HEK293 (cell line): ENCODE data around the gene ASB6.

Source experiments
- CTCF ChIA-PET: fragments of 350-600 bp; formaldehyde crosslinking; extraction: SDS; loops from one replicate; lab custom pipeline; 2021; ENCODE audit warnings: antibody characterized with exemption; lab: Yijun Ruan, JAX
- POLR2A ChIA-PET: fragments of 300-600 bp; formaldehyde crosslinking; extraction: SDS; loops from one replicate; lab custom pipeline; 2020; ENCODE audit warnings: antibody characterized with exemption, inconsistent platforms; lab: Yijun Ruan, JAX
- H3K27ac ChIP-seq: fragments of 200-500 bp; sonication (Bioruptor generic); 2 replicates; pipeline ENCODE4 v1.5.1; 2014; ENCODE audit warnings: low read depth, low read length, control low read depth, inconsistent platforms; ENCODE audit errors: extremely low read depth
- H3K36me3 ChIP-seq, 2 experiments: fragments of 200-500 bp in 1 of 2; sonication (Bioruptor generic) in 1 of 2; 1 replicate in 1 of 2; 2 replicates in 1 of 2; pipeline ENCODE4 v1.5.1; 2014 to 2017; ENCODE audit warnings: inconsistent platforms in 2 of 2, low read length in 2 of 2; ENCODE audit not compliant: control insufficient read depth in 2 of 2, insufficient read depth in 1 of 2
- H3K4me1 ChIP-seq: fragments of 200-500 bp; sonication (Bioruptor generic); 2 replicates; pipeline ENCODE4 v1.5.1; 2014; ENCODE audit warnings: mild to moderate bottlenecking, low read length, inconsistent platforms; ENCODE audit not compliant: control insufficient read depth, insufficient read depth
- H3K4me3 ChIP-seq: 2 replicates; pipeline ENCODE4 v1.5.1; 2011; ENCODE audit warnings: low read depth, mild to moderate bottlenecking, control low read depth, low read length, moderate library complexity
- H3K9me3 ChIP-seq: fragments of 200-500 bp; sonication (Bioruptor generic); 2 replicates; pipeline ENCODE4 v1.5.1; 2014; ENCODE audit warnings: low read depth, low read length, inconsistent platforms; ENCODE audit not compliant: control insufficient read depth, insufficient read depth
- IKZF3 ChIP-seq: fragments of 450-650 bp; IDR thresholded peaks from 2 replicates; pipeline ENCODE4 v1.5.0; 2018; ENCODE audit warnings: missing biosample characterization, mild to moderate bottlenecking, missing genetic modification characterization, moderate library complexity
- INSM2 ChIP-seq: fragments of 450-650 bp; formaldehyde crosslinking; IDR thresholded peaks from 2 replicates; pipeline ENCODE4 v1.5.1; 2016; ENCODE audit warnings: missing biosample characterization, missing genetic modification characterization
- KLF1 ChIP-seq: fragments of 450-650 bp; formaldehyde crosslinking; IDR thresholded peaks from 2 replicates; pipeline ENCODE4 v1.5.1; 2016; ENCODE audit warnings: missing biosample characterization, missing genetic modification characterization
- KLF16 ChIP-seq: fragments of 450-650 bp; formaldehyde crosslinking; IDR thresholded peaks from 2 replicates; pipeline ENCODE4 v1.5.1; 2017; ENCODE audit warnings: missing biosample characterization, missing genetic modification characterization
- PBX3 ChIP-seq: sonication (generic); formaldehyde crosslinking; IDR thresholded peaks from 2 replicates; pipeline ENCODE4 v1.8.1; 2022; ENCODE audit warnings: mild to moderate bottlenecking, moderate library complexity, missing genetic modification reagents
- SCRT1 ChIP-seq: fragments of 450-650 bp; formaldehyde crosslinking; IDR thresholded peaks from 2 replicates; pipeline ENCODE4 v1.5.1; 2016; ENCODE audit warnings: missing biosample characterization, missing genetic modification characterization, borderline replicate concordance
- TCF7L2 ChIP-seq: IDR thresholded peaks from 2 replicates; pipeline ENCODE4 v1.6.1; 2011; ENCODE audit warnings: low read depth, mild to moderate bottlenecking, inconsistent platforms, low read length, moderate library complexity, borderline replicate concordance
- ZBTB1 ChIP-seq: fragments of 450-650 bp; formaldehyde crosslinking; IDR thresholded peaks from 2 replicates; pipeline ENCODE4 v1.5.1; 2016; ENCODE audit warnings: missing biosample characterization, missing genetic modification characterization
- ZBTB10 ChIP-seq: fragments of 450-650 bp; formaldehyde crosslinking; IDR thresholded peaks from 2 replicates; pipeline ENCODE4 v1.5.1; 2016; ENCODE audit warnings: missing biosample characterization, missing genetic modification characterization
- ZBTB44 ChIP-seq: fragments of 450-650 bp; IDR thresholded peaks from 2 replicates; pipeline ENCODE4 v1.5.1; 2018; ENCODE audit warnings: missing biosample characterization, mild to moderate bottlenecking, missing genetic modification characterization
- ZFP3 ChIP-seq: fragments of 450-650 bp; formaldehyde crosslinking; IDR thresholded peaks from 2 replicates; pipeline ENCODE4 v1.5.1; 2016; ENCODE audit warnings: low read depth, missing biosample characterization, missing genetic modification characterization
- ZNF157 ChIP-seq: fragments of 450-650 bp; formaldehyde crosslinking; IDR thresholded peaks from 2 replicates; pipeline ENCODE4 v1.5.1; 2016; ENCODE audit warnings: missing biosample characterization, missing genetic modification characterization
- ZNF449 ChIP-seq: fragments of 450-650 bp; formaldehyde crosslinking; IDR thresholded peaks from 2 replicates; pipeline ENCODE4 v1.5.1; 2017; ENCODE audit warnings: missing biosample characterization, mild to moderate bottlenecking, missing genetic modification characterization, moderate library complexity
- ZNF558 ChIP-seq: fragments of 450-650 bp; formaldehyde crosslinking; IDR thresholded peaks from 2 replicates; pipeline ENCODE4 v1.5.1; 2016; ENCODE audit warnings: missing biosample characterization, missing genetic modification characterization
- ZNF560 ChIP-seq: fragments of 450-650 bp; formaldehyde crosslinking; IDR thresholded peaks from 2 replicates; pipeline ENCODE4 v1.5.1; 2017; ENCODE audit warnings: missing biosample characterization, missing genetic modification characterization, borderline replicate concordance
- ZNF629 ChIP-seq: fragments of 450-650 bp; formaldehyde crosslinking; IDR thresholded peaks from 2 replicates; pipeline ENCODE4 v1.5.1; 2017; ENCODE audit warnings: missing biosample characterization, missing genetic modification characterization
- ZNF664 ChIP-seq: fragments of 450-650 bp; formaldehyde crosslinking; IDR thresholded peaks from 2 replicates; pipeline ENCODE4 v1.5.1; 2016; ENCODE audit warnings: missing biosample characterization, missing genetic modification characterization
- ZNF670 ChIP-seq: fragments of 450-650 bp; formaldehyde crosslinking; IDR thresholded peaks from 2 replicates; pipeline ENCODE4 v1.5.1; 2016; ENCODE audit warnings: missing biosample characterization, missing genetic modification characterization, low read depth
- ZNF791 ChIP-seq: fragments of 450-650 bp; formaldehyde crosslinking; IDR thresholded peaks from 2 replicates; pipeline ENCODE4 v1.5.1; 2016; ENCODE audit warnings: missing biosample characterization, missing genetic modification characterization
- ZSCAN23 ChIP-seq: fragments of 450-650 bp; formaldehyde crosslinking; IDR thresholded peaks from 2 replicates; pipeline ENCODE4 v1.5.1; 2016; ENCODE audit warnings: missing biosample characterization, missing genetic modification characterization
- ZSCAN5A ChIP-seq: fragments of 450-650 bp; formaldehyde crosslinking; IDR thresholded peaks from 2 replicates; pipeline ENCODE4 v1.5.1; 2016; ENCODE audit warnings: missing biosample characterization, missing genetic modification characterization

ASB6 gene

GRCh38 chr9:129655696-129656095 is 13.7 kb upstream of the ASB6 start (continued):
- no peak for TF ChIP-seq ZSCAN5A (tag by site-specific recombination)
- TF ChIP-seq IKZF3 = no peak
- TF ChIP-seq ZBTB10 = no peak
- no peak for TF ChIP-seq TCF7L2
- no peak for TF ChIP-seq PBX3 (CRISPR knock-in tag)
- TF ChIP-seq ZNF560 = no peak
- TF ChIP-seq, all 188 proteins: peak for 0

- no peak for TF ChIP-seq KLF1
- TF ChIP-seq KLF16 (tag by site-specific recombination) = no peak
- TF ChIP-seq ZNF664 (tag by site-specific recombination) = peak; percentile 96
- TF ChIP-seq ZNF558 = no peak
- no peak for TF ChIP-seq ZBTB44 (tag by site-specific recombination)
- H3K4me3 ChIP-seq = no peak overlapping the region
- no peaks in the 10 kb centered on the region for H3K9me3 ChIP-seq
- no peaks in the 10 kb centered on the region for H3K36me3 ChIP-seq
- CTCF ChIA-PET = interaction anchor here (0.5 to 1.4 kb wide), 6 partner anchors 26 to 626 kb away, joined by 3 to 5 read pairs (median 4); no protein-coding TSS in a partner anchor
- H3K27ac ChIP-seq = no peak overlapping the region
- POLR2A ChIA-PET = no interaction called here
- H3K4me1 ChIP-seq = no peaks in the 10 kb centered on the region
Measured at GRCh38 chr9:129655154-129655553, 13.2 kb upstream of the ASB6 start.

- no peak overlapping the region for H3K27ac ChIP-seq
- POLR2A ChIA-PET = no interaction called here
- no peak overlapping the region for H3K4me3 ChIP-seq
- H3K9me3 ChIP-seq = no peaks in the 10 kb centered on the region
- no peaks in the 10 kb centered on the region for H3K36me3 ChIP-seq
- H3K4me1 ChIP-seq = no peaks in the 10 kb centered on the region
- CTCF ChIA-PET = interaction anchor here (0.5 to 1.2 kb wide), 5 partner anchors 73 to 625 kb away, joined by 3 to 5 read pairs (median 4); no protein-coding TSS in a partner anchor
- no peak for TF ChIP-seq ZBTB44 (tag by site-specific recombination)
- no peak for TF ChIP-seq ZNF670 (tag by site-specific recombination)
- no peak for TF ChIP-seq ZNF629 (tag by site-specific recombination)
- TF ChIP-seq ZSCAN23 = no peak
- no peak for TF ChIP-seq ZNF791 (tag by site-specific recombination)
- no peak for TF ChIP-seq SCRT1 (tag by site-specific recombination)
- no peak for TF ChIP-seq ZBTB1 (tag by site-specific recombination)
- no peak for TF ChIP-seq ZNF157 (tag by site-specific recombination)
- TF ChIP-seq INSM2 = no peak
- TF ChIP-seq ZFP3 = no peak
- TF ChIP-seq IKZF3 = no peak
- TF ChIP-seq ZNF449 (tag by site-specific recombination) = no peak
Measured at GRCh38 chr9:129654554-129655040, 12.6 kb upstream of the ASB6 start.
